A673 (cell line): ENCODE data around the gene ATP2B2. TPM values are rescaled to one million over a fixed set of nuclear protein-coding genes. Genes with fewer than 3 reads are reported as not detected.

ENCODE experiments used
- BruUV-seq: library from RNA; stranded (reverse); fragments of 400-500 nt; replicated peaks from 2 replicates; lab custom pipeline; 2021; lab: Mats Ljungman, UMichigan
- CTCF ChIA-PET: fragments of 300-600 bp; sonication (Branson Sonifier 250); formaldehyde crosslinking; loops from one replicate; lab custom pipeline; 2022; ENCODE audit warnings: antibody characterized with exemption; lab: Charles Lee
- POLR2A ChIA-PET: fragments of 300-600 bp; sonication (Branson Sonifier 250); formaldehyde crosslinking; loops from one replicate; lab custom pipeline; 2022; ENCODE audit warnings: antibody characterized with exemption; ENCODE audit not compliant: low non-redundant PET; lab: Charles Lee
- DNase-seq: peaks from one replicate; pipeline ENCODE4 v3.0.0-alpha.2; 2015; ENCODE audit warnings: low spot score
- H3K27ac ChIP-seq: fragments of 200-600 bp; sonication (generic); 2 replicates; pipeline ENCODE4 v1.5.1; 2016; ENCODE audit warnings: mixed run types, low read depth, mild to moderate bottlenecking, mixed read lengths, antibody characterized with exemption, low read length; ENCODE audit not compliant: poor library complexity, severe bottlenecking
- H3K27me3 ChIP-seq: fragments of 200-600 bp; sonication (generic); replicated peaks from 2 replicates; pipeline ENCODE4 v1.6.1; 2017; ENCODE audit warnings: mixed run types, low read depth, mild to moderate bottlenecking, mixed read lengths, antibody characterized with exemption, low read length; ENCODE audit not compliant: insufficient read depth, poor library complexity
- H3K36me3 ChIP-seq: fragments of 200-600 bp; sonication (generic); 2 replicates; pipeline ENCODE4 v1.6.1; 2016; ENCODE audit warnings: mixed run types, mild to moderate bottlenecking, mixed read lengths, antibody characterized with exemption, low read length; ENCODE audit not compliant: insufficient read depth, poor library complexity, severe bottlenecking
- H3K4me1 ChIP-seq: fragments of 200-600 bp; sonication (generic); 2 replicates; pipeline ENCODE4 v1.6.1; 2017; ENCODE audit warnings: mixed run types, mild to moderate bottlenecking, mixed read lengths, antibody characterized with exemption, low read length; ENCODE audit not compliant: insufficient read depth, poor library complexity, severe bottlenecking
- H3K4me3 ChIP-seq: fragments of 200-600 bp; sonication (generic); 2 replicates; pipeline ENCODE4 v1.5.1; 2016; ENCODE audit warnings: low read depth, mixed run types, mild to moderate bottlenecking, mixed read lengths, low read length; ENCODE audit not compliant: poor library complexity, severe bottlenecking
- H3K9me3 ChIP-seq: fragments of 200-600 bp; sonication (generic); 2 replicates; pipeline ENCODE4 v1.6.1; 2016; ENCODE audit warnings: mixed run types, low read depth, mild to moderate bottlenecking, mixed read lengths, antibody characterized with exemption, low read length; ENCODE audit not compliant: poor library complexity, severe bottlenecking
- CTCF ChIP-seq: fragments of 300-800, 200-600 bp; sonication (generic); conservative IDR thresholded peaks from 2 replicates; pipeline ENCODE4 v1.5.1; 2017; ENCODE audit warnings: low read depth, mild to moderate bottlenecking, antibody characterized with exemption, low read length, moderate library complexity, mixed read lengths
- EZH2 ChIP-seq: fragments of 200-600 bp; sonication (generic); IDR thresholded peaks from 2 replicates; pipeline ENCODE4 v1.6.1; 2017; ENCODE audit warnings: borderline replicate concordance, low read depth, mild to moderate bottlenecking, mixed read lengths, antibody characterized with exemption, low read length; ENCODE audit not compliant: poor library complexity, severe bottlenecking
- intact Hi-C: fragments of 100-400 bp; cut with micrococcal nuclease; formaldehyde crosslinking; loops from one replicate; pipeline ENCODE4 v1.10.0; 2022; ENCODE audit not compliant: unreplicated experiment
- total RNA-seq: library from RNA; stranded (reverse); gene quantifications from 2 replicates; pipeline ENCODE4 v1.2.3, GENCODE V29; 2021

ATP2B2 gene
- total RNA-seq, 1 experiment from 2014 or later, result 0.17 TPM

GRCh38 chr3:10347648-10348403 lies 157.6 kb downstream of the ATP2B2 start:
- Histone ChIP-seq H3K27ac (no peak overlapping the region), H3K4me1 (no peaks in the 10 kb centered on the region), H3K36me3 (no peaks in the 10 kb centered on the region), H3K27me3 (no peaks in the 10 kb centered on the region), H3K4me3 (no peak overlapping the region), H3K9me3 (no peaks in the 10 kb centered on the region)
- no peak for DNase-seq
- POLR2A ChIA-PET, result interaction anchor here (0.6 kb wide), 1 partner anchor 15 kb away, joined by 5 read pairs; no protein-coding TSS in a partner anchor
- intact Hi-C loops, result no loop called here
- TF ChIP-seq CTCF (no peak), EZH2 (no peak)
- no TSS peak for BruUV-seq
- CTCF ChIA-PET, result interaction anchor here (1.1 kb wide), 1 partner anchor 13 kb away, joined by 3 read pairs; no protein-coding TSS in a partner anchor

- intact Hi-C loops, result no loop called here
- Histone ChIP-seq H3K4me3 (no peak overlapping the region), H3K4me1 (no peaks in the 10 kb centered on the region), H3K27me3 (no peaks in the 10 kb centered on the region), H3K9me3 (no peaks in the 10 kb centered on the region), H3K36me3 (no peaks in the 10 kb centered on the region), H3K27ac (no peak overlapping the region)
- ChIA-PET POLR2A (no interaction called here), CTCF (no interaction called here)
- no peak for DNase-seq
- TF ChIP-seq CTCF (no peak), EZH2 (no peak)
- BruUV-seq, result no TSS peak
Observed at GRCh38 chr3:10345911-10346310, 159.5 kb downstream of the ATP2B2 start.

GRCh38 chr3:10344944-10345575 lies 160.3 kb downstream of the ATP2B2 start:
- no peak overlapping the region for H3K27ac ChIP-seq
- no peak for DNase-seq
- ChIA-PET CTCF (interaction anchor here (0.9 kb wide), 1 partner anchor 394 kb away, joined by 3 read pairs; no protein-coding TSS in a partner anchor), POLR2A (no interaction called here)
- H3K27me3 ChIP-seq, result no peaks in the 10 kb centered on the region
- H3K4me1 ChIP-seq, result no peaks in the 10 kb centered on the region
- H3K36me3 ChIP-seq, result no peaks in the 10 kb centered on the region
- no peaks in the 10 kb centered on the region for H3K9me3 ChIP-seq
- intact Hi-C loops, result loop anchor here (1.0 kb wide), 1 partner anchor 394 kb away; no protein-coding TSS in a partner anchor
- BruUV-seq, result no TSS peak
- no peak for TF ChIP-seq CTCF
- TF ChIP-seq EZH2, result no peak
- no peak overlapping the region for H3K4me3 ChIP-seq
